Fibroblast of mammary gland (primary cell): ENCODE results near the gene XRCC2.

ENCODE experiments used
- DNase-seq: peaks from one replicate; pipeline ENCODE4 v3.0.0-alpha.2; 2010; ENCODE audit warnings: low read depth
- H3K4me3 ChIP-seq: 2 replicates; pipeline ENCODE4 v1.5.1; 2011; ENCODE audit warnings: low read depth, mild to moderate bottlenecking, low read length, moderate library complexity; ENCODE audit not compliant: control insufficient read depth
- TF ChIP-seq, protein P1 (sequence below): conservative IDR thresholded peaks from 2 replicates; pipeline ENCODE4 v1.5.1; 2011; ENCODE audit warnings: low read depth, low read length, inconsistent platforms; ENCODE audit not compliant: control insufficient read depth, insufficient read depth

The XRCC2 gene

GRCh38 chr7:152673897-152674296, 2.0 kb downstream of the XRCC2 start:
- no peak for DNase-seq
- no peak overlapping the region for H3K4me3 ChIP-seq
- TF ChIP-seq, protein P1, sequence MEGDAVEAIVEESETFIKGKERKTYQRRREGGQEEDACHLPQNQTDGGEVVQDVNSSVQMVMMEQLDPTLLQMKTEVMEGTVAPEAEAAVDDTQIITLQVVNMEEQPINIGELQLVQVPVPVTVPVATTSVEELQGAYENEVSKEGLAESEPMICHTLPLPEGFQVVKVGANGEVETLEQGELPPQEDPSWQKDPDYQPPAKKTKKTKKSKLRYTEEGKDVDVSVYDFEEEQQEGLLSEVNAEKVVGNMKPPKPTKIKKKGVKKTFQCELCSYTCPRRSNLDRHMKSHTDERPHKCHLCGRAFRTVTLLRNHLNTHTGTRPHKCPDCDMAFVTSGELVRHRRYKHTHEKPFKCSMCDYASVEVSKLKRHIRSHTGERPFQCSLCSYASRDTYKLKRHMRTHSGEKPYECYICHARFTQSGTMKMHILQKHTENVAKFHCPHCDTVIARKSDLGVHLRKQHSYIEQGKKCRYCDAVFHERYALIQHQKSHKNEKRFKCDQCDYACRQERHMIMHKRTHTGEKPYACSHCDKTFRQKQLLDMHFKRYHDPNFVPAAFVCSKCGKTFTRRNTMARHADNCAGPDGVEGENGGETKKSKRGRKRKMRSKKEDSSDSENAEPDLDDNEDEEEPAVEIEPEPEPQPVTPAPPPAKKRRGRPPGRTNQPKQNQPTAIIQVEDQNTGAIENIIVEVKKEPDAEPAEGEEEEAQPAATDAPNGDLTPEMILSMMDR = no peak

- H3K4me3 ChIP-seq = no peak overlapping the region
- TF ChIP-seq, protein P1 = no peak
- no peak for DNase-seq
These were observed 3.3 kb downstream of the XRCC2 start for GRCh38 chr7:152672626-152673025.

DNA sequence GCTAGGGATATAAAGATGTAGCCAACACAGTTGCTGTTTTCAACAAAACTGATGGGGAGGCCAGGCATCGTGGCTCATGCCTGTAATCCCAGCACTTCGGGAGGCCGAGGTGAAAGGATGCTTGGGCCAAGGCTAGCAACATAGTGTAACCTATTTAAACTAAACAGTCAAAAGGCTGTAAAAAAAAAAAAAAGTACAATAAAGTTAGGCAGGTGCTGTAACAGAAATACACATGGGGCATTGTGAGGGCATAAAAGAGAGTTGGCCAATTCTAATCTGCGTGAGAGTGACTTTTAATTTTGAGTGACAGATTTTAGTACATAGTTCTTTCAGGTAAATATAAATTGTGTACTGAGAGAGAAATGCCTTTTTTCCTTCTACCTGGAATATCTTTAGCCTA, 6.2 kb downstream of the XRCC2 start:
- no peak for DNase-seq
- no peak overlapping the region for H3K4me3 ChIP-seq
- TF ChIP-seq, protein P1 = no peak

- TF ChIP-seq, protein P1 = no peak
- H3K4me3 ChIP-seq = no peak overlapping the region
- no peak for DNase-seq
These were observed 7.0 kb downstream of the XRCC2 start for GRCh38 chr7:152668975-152669374.

DNA sequence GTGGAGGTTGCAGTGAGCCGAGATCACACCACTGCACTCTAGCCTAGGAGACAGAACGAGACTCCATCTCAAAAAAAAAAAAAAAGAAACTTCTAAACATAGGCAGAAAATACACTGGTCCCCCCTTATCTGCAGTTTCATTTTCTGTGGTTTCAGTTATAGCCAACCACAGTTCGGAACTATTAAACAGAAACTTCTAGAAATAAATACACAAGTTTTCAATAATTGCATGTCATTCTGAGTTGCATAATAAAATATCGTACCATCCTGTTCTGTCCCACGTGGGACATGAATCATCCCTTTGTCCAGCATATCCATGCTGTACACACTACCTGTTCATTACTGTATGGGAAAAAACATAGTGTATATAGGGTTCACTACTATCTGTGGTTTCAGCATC, 8.0 kb downstream of the XRCC2 start:
- TF ChIP-seq, protein P1 = no peak
- no peak overlapping the region for H3K4me3 ChIP-seq
- DNase-seq = peak; percentile 20

DNA sequence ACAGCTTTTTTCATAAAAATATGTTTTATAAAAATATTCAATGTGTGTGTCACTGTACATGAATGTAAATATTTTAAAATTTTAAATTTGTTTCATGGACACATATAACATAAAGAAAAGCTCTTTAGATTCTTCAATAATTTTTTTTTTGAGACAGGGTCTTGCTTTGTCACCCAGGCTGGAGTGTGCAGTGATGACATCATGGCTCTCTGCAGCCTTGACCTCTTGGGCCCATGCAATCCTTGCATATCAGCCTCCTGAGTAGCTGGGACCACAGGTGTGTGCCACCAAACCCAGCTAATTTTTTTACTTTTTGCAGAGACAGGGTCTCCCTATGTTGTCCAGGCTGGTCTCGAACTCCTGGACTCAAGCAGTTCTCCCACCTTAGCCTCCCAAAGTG, 9.9 kb downstream of the XRCC2 start:
- H3K4me3 ChIP-seq = no peak overlapping the region
- DNase-seq = no peak
- TF ChIP-seq, protein P1 = no peak

- DNase-seq = no peak
- TF ChIP-seq, protein P1 = no peak
These were observed 11.3 kb downstream of the XRCC2 start for GRCh38 chr7:152664636-152665035.

More at GRCh38 chr7:152664636-152665035, 11.3 kb downstream of the XRCC2 start:
- no peak overlapping the region for H3K4me3 ChIP-seq
